ENCODE data around the gene LDLR. TPM values are rescaled to one million over a fixed set of nuclear protein-coding genes. Genes with fewer than 3 reads are reported as not detected.
"Not testable (repeated sequence)": the region's sequence is repeated elsewhere in the genome, so short reads cannot be mapped to it uniquely, and the experiment has no call there.

LDLR gene
- total and polyA plus RNA-seq, 2 donors (not counting 1 experiment from before 2014, with no cell fraction given) = 187 to 427 TPM

GRCh38 chr19:11177592-11177991, 88.3 kb downstream of the LDLR start:
- H3K36me3 ChIP-seq (ENCODE audit: control insufficient read depth, insufficient read depth, low read length) = peaks cover 45% of the 10 kb centered on the region
- DNase-seq (ENCODE audit: low read depth in 2 of 2) = no peak

GRCh38 chr19:11179145-11179465, 89.8 kb downstream of the LDLR start:
- H3K4me1 ChIP-seq (ENCODE audit: control insufficient read depth, extremely low read depth, insufficient read depth, low read length) = peaks cover 11% of the 10 kb centered on the region
- not testable (repeated sequence) for H3K9ac ChIP-seq (ENCODE audit: insufficient read depth, low read length); H3K9me3 ChIP-seq (ENCODE audit: control insufficient read depth, insufficient read depth, low read depth, low read length); H3K4me2 ChIP-seq (ENCODE audit: extremely low read depth, insufficient read depth, low read length); H3K27me3 ChIP-seq (ENCODE audit: control insufficient read depth, insufficient read depth, low read length); H4K20me1 ChIP-seq (ENCODE audit: control insufficient read depth, extremely low read depth, insufficient read depth, low read length); DNase-seq (ENCODE audit: low read depth in 2 of 2); H2AFZ ChIP-seq (ENCODE audit: low read length); H3K4me3 ChIP-seq (replicated peaks in 1 of 4; ENCODE audit: control extremely low read depth in 1 of 4, insufficient read depth in 1 of 4, low read depth in 3 of 4, low read length in 4 of 4)
- H3K79me2 ChIP-seq (ENCODE audit: control insufficient read depth, insufficient read depth, low read length) = peaks cover 30% of the 10 kb centered on the region
- H3K36me3 ChIP-seq (ENCODE audit: control insufficient read depth, insufficient read depth, low read length) = peaks cover 34% of the 10 kb centered on the region
- peak overlapping the region; percentile 47 for H3K27ac ChIP-seq (ENCODE audit: insufficient read depth, low read length)

More at GRCh38 chr19:11177592-11177991, 88.3 kb downstream of the LDLR start:
- Histone ChIP-seq H3K27me3 (ENCODE audit: control insufficient read depth, insufficient read depth, low read length) (no peaks in the 10 kb centered on the region), H4K20me1 (ENCODE audit: control insufficient read depth, extremely low read depth, insufficient read depth, low read length) (no peaks in the 10 kb centered on the region), H3K4me1 (ENCODE audit: control insufficient read depth, extremely low read depth, insufficient read depth, low read length) (peaks cover 11% of the 10 kb centered on the region), H2AFZ (ENCODE audit: low read length) (no peak overlapping the region), H3K79me2 (ENCODE audit: control insufficient read depth, insufficient read depth, low read length) (peaks cover 19% of the 10 kb centered on the region), H3K4me3 (replicated peaks in 1 of 4; ENCODE audit: control extremely low read depth in 1 of 4, insufficient read depth in 1 of 4, low read depth in 3 of 4, low read length in 4 of 4) (no peak overlapping the region), H3K9me3 (ENCODE audit: control insufficient read depth, insufficient read depth, low read depth, low read length) (no peaks in the 10 kb centered on the region), H3K9ac (ENCODE audit: insufficient read depth, low read length) (no peak overlapping the region), H3K4me2 (ENCODE audit: extremely low read depth, insufficient read depth, low read length) (no peak overlapping the region), H3K27ac (ENCODE audit: insufficient read depth, low read length) (no peak overlapping the region)
- TF ChIP-seq CTCF (conservative IDR thresholded peaks at IDR 0.05 in 1 of 2, IDR thresholded peaks at IDR 0.05 in 1 of 2; ENCODE audit: low read depth in 1 of 2, low read length in 2 of 2) = no peak
- TF ChIP-seq EZH2 (IDR thresholded peaks at IDR 0.05; ENCODE audit: low read length, missing control alignments) = no peak

- Histone ChIP-seq H3K27ac (ENCODE audit: insufficient read depth, low read length) (peak overlapping the region; percentile 47), H3K9ac (ENCODE audit: insufficient read depth, low read length) (no peak overlapping the region), H3K4me2 (ENCODE audit: extremely low read depth, insufficient read depth, low read length) (no peak overlapping the region), H3K4me3 (replicated peaks in 1 of 4; ENCODE audit: control extremely low read depth in 1 of 4, insufficient read depth in 1 of 4, low read depth in 3 of 4, low read length in 4 of 4) (peak overlapping the region in 1 of 4 experiments; percentile 10), H3K79me2 (ENCODE audit: control insufficient read depth, insufficient read depth, low read length) (peaks cover 32% of the 10 kb centered on the region), H2AFZ (ENCODE audit: low read length) (no peak overlapping the region), H3K4me1 (ENCODE audit: control insufficient read depth, extremely low read depth, insufficient read depth, low read length) (peaks cover 11% of the 10 kb centered on the region), H3K27me3 (ENCODE audit: control insufficient read depth, insufficient read depth, low read length) (no peaks in the 10 kb centered on the region), H4K20me1 (ENCODE audit: control insufficient read depth, extremely low read depth, insufficient read depth, low read length) (no peaks in the 10 kb centered on the region), H3K9me3 (ENCODE audit: control insufficient read depth, insufficient read depth, low read depth, low read length) (no peaks in the 10 kb centered on the region), H3K36me3 (ENCODE audit: control insufficient read depth, insufficient read depth, low read length) (peaks cover 30% of the 10 kb centered on the region)
- no peak for DNase-seq (ENCODE audit: low read depth in 2 of 2)
- TF ChIP-seq EZH2 (IDR thresholded peaks at IDR 0.05; ENCODE audit: low read length, missing control alignments) = no peak
- no peak for TF ChIP-seq CTCF (conservative IDR thresholded peaks at IDR 0.05 in 1 of 2, IDR thresholded peaks at IDR 0.05 in 1 of 2; ENCODE audit: low read depth in 1 of 2, low read length in 2 of 2)
These were observed 90.5 kb downstream of the LDLR start for GRCh38 chr19:11179716-11180297.
